Osteoblast (primary cell): Measurements from ENCODE around the gene PLXDC2. TPM values are rescaled to one million over a fixed set of nuclear protein-coding genes. Genes with fewer than 3 reads are reported as not detected.

ENCODE experiments used
- DNase-seq: peaks from one replicate; pipeline ENCODE4 v3.0.0; 2011; ENCODE audit warnings: low spot score, mixed read lengths; ENCODE audit not compliant: insufficient read length; ENCODE audit errors: missing footprints
- H2AFZ ChIP-seq: 2 replicates; pipeline ENCODE4 v1.6.0; 2011; ENCODE audit warnings: mild to moderate bottlenecking, low read length
- H3K27ac ChIP-seq: 2 replicates; pipeline ENCODE4 v1.5.1; 2011; ENCODE audit warnings: mild to moderate bottlenecking, low read depth, low read length, moderate library complexity
- H3K27me3 ChIP-seq: 2 replicates; pipeline ENCODE4 v1.6.0; 2012; ENCODE audit warnings: mild to moderate bottlenecking, control low read depth, inconsistent platforms, low read length, moderate library complexity; ENCODE audit not compliant: insufficient read depth
- H3K36me3 ChIP-seq: 2 replicates; pipeline ENCODE4 v1.5.1; 2011; ENCODE audit warnings: mild to moderate bottlenecking, low read length, control low read depth, moderate library complexity; ENCODE audit not compliant: insufficient read depth
- H3K4me1 ChIP-seq: 2 replicates; pipeline ENCODE4 v1.5.1; 2011; ENCODE audit warnings: mild to moderate bottlenecking, low read length, control low read depth, moderate library complexity; ENCODE audit not compliant: insufficient read depth
- H3K4me2 ChIP-seq: 2 replicates; pipeline ENCODE4 v1.6.0; 2011; ENCODE audit warnings: mild to moderate bottlenecking, low read length; ENCODE audit not compliant: insufficient read depth
- H3K4me3 ChIP-seq: fragments of 200-600 bp; sonication (generic); 3 replicates; pipeline ENCODE4 v1.5.1; 2012; ENCODE audit warnings: mild to moderate bottlenecking, low read length, inconsistent platforms; ENCODE audit not compliant: insufficient read depth
- H3K79me2 ChIP-seq: 2 replicates; pipeline ENCODE4 v1.6.0; 2012; ENCODE audit warnings: mild to moderate bottlenecking, low read length, control low read depth, inconsistent platforms; ENCODE audit not compliant: insufficient read depth
- H3K9me3 ChIP-seq: 2 replicates; pipeline ENCODE4 v1.5.1; 2011; ENCODE audit warnings: low read depth, low read length, control low read depth
- H4K20me1 ChIP-seq: 2 replicates; pipeline ENCODE4 v1.6.0; 2012; ENCODE audit warnings: mild to moderate bottlenecking, low read length, control low read depth; ENCODE audit not compliant: insufficient read depth
- CTCF ChIP-seq: IDR thresholded peaks from 2 replicates; pipeline ENCODE4 v1.5.1; 2011; ENCODE audit warnings: mild to moderate bottlenecking, low read depth, low read length, moderate library complexity; ENCODE audit errors: extremely low read depth
- total RNA-seq: library from RNA; depleted of rRNA; stranded (reverse); fragments of >200 nt; gene quantifications from 2 replicates; pipeline ENCODE4 v1.2.3, GENCODE V29; 2012

PLXDC2 gene
- total RNA-seq, 1 donor, result 63.3 TPM

GRCh38 chr10:20094226-20094976 lies 278.2 kb downstream of the PLXDC2 start:
- no peaks in the 10 kb centered on the region for H3K79me2 ChIP-seq
- H3K36me3 ChIP-seq, result no peaks in the 10 kb centered on the region
- H3K27me3 ChIP-seq, result no peaks in the 10 kb centered on the region
- no peak overlapping the region for H3K27ac ChIP-seq
- no peaks in the 10 kb centered on the region for H3K9me3 ChIP-seq
- H2AFZ ChIP-seq, result no peak overlapping the region
- H3K4me1 ChIP-seq, result no peaks in the 10 kb centered on the region
- no peak for TF ChIP-seq CTCF
- no peak overlapping the region for H3K4me3 ChIP-seq
- H4K20me1 ChIP-seq, result no peaks in the 10 kb centered on the region
- DNase-seq, result no peak
- H3K4me2 ChIP-seq, result no peak overlapping the region

GRCh38 chr10:20100171-20100570 lies 283.9 kb downstream of the PLXDC2 start:
- no peaks in the 10 kb centered on the region for H4K20me1 ChIP-seq
- no peak for DNase-seq
- no peaks in the 10 kb centered on the region for H3K36me3 ChIP-seq
- H3K4me1 ChIP-seq, result no peaks in the 10 kb centered on the region
- H3K27ac ChIP-seq, result peak overlapping the region; percentile 2
- no peaks in the 10 kb centered on the region for H3K27me3 ChIP-seq
- no peak for TF ChIP-seq CTCF
- no peak overlapping the region for H2AFZ ChIP-seq
- H3K79me2 ChIP-seq, result no peaks in the 10 kb centered on the region
- H3K4me2 ChIP-seq, result no peak overlapping the region
- H3K4me3 ChIP-seq, result no peak overlapping the region
- H3K9me3 ChIP-seq, result no peaks in the 10 kb centered on the region

- peak overlapping the region; percentile 24 for H3K27ac ChIP-seq
- no peak for TF ChIP-seq CTCF
- no peaks in the 10 kb centered on the region for H3K9me3 ChIP-seq
- no peak overlapping the region for H2AFZ ChIP-seq
- H3K4me1 ChIP-seq, result peaks cover 4% of the 10 kb centered on the region
- no peaks in the 10 kb centered on the region for H3K79me2 ChIP-seq
- H3K4me2 ChIP-seq, result no peak overlapping the region
- DNase-seq, result no peak
- no peaks in the 10 kb centered on the region for H3K36me3 ChIP-seq
- H3K27me3 ChIP-seq, result no peaks in the 10 kb centered on the region
- H3K4me3 ChIP-seq, result no peak overlapping the region
- H4K20me1 ChIP-seq, result no peaks in the 10 kb centered on the region
Measured at GRCh38 chr10:20105236-20105635, 289.0 kb downstream of the PLXDC2 start.

GRCh38 chr10:20105931-20106330 lies 289.7 kb downstream of the PLXDC2 start:
- H3K4me2 ChIP-seq, result no peak overlapping the region
- TF ChIP-seq CTCF, result no peak
- peaks cover 4% of the 10 kb centered on the region for H3K4me1 ChIP-seq
- no peak for DNase-seq
- H3K27me3 ChIP-seq, result no peaks in the 10 kb centered on the region
- H2AFZ ChIP-seq, result peak overlapping the region; percentile 19
- no peaks in the 10 kb centered on the region for H3K36me3 ChIP-seq
- H3K9me3 ChIP-seq, result no peaks in the 10 kb centered on the region
- H3K79me2 ChIP-seq, result no peaks in the 10 kb centered on the region
- no peaks in the 10 kb centered on the region for H4K20me1 ChIP-seq
- peak overlapping the region; percentile 36 for H3K27ac ChIP-seq
- H3K4me3 ChIP-seq, result no peak overlapping the region
